HG03066 (cell line): ENCODE measurements around the gene HS3ST3A1.

Source experiments
- ATAC-seq: cut with Tn5 transposase; IDR thresholded peaks from one replicate; pipeline ENCODE4 v1.9.1; 2021; ENCODE audit warnings: low read depth; ENCODE audit not compliant: unreplicated experiment

Gene HS3ST3A1

GRCh38 chr17:13541032-13541480, 60.7 kb downstream of the HS3ST3A1 start:
- no peak for ATAC-seq

DNA sequence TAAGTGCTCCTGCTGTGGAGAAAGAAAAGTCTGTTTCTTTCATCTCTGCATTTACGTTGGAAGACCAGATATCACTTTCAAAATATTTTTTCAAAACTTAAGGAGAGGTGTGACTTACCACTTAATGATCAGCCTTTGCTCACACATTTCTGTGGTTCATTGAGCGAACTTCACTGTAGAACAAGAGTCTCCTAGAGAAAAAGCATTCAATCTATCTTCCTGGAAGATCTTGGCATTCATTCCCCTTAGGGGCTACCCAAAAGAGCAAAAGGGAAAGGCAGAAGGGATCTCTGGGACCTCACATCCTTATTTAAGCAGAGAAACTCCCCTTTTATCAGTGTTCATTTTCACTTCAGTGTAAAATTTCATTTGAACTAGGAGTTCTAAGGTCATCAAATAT, 61.2 kb downstream of the HS3ST3A1 start:
- ATAC-seq = no peak

- ATAC-seq = no peak
Measured at GRCh38 chr17:13539421-13539820, 62.3 kb downstream of the HS3ST3A1 start.

DNA sequence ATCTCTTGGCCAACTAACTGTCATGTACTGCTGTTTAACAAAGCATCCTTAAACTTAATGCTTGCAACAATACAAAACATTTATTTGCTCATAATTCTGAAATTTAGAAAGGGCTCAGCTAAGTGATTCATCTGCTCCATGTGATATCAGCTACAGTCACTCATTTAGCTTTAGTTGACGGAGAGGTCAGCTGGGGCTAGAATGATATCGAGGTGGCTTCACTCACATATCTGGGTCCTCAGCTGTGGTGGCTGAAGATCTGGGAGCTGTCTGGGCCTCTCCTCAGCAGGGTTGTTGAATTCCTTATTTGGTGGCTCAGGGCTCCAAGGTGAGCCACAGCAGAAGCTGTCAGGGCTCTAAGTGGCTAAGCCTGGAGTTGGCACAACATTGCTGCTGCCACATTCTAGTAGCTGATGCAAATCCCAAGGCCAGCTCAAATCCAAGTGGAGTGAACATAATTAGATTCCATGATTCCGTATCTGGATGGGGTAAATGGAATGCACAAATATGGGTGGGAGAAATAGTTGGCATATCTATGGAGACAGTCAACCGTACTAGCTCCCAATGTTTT, 62.8 kb downstream of the HS3ST3A1 start:
- ATAC-seq = no peak

DNA sequence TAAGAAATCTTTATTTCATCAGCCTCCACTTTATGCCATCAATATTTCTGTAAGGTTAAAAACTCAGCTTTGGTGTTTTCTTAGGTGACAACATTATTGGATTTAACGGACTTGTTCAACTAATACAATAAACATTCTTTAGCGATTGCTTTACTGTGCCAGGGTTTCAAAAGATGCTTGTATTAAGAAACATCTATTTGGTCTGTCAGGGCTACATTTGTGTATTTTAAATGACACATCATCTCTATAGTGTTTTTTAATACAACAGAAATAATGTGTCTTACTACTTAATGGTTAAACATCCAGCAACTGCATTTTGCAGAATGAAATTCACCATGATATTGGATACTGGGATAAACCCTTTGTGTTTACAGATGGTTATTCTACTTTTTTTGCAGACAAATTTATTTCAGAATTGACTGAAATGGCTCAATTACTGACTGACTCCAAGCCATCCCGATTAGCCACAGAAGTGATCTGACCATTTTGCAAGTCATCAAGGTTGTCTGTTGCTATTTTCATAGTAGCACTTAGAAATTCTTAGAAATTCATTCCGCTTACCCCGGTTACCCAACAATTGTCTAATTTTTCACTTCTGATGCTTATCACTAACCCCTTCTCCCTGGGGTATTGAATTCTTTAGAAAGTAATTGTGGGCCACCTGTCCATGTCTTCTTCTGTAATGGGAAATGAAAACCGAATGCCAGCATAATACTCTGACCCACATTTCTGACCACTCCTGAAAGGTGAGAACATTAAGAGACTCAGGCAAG, 63.7 kb downstream of the HS3ST3A1 start:
- ATAC-seq = no peak

DNA sequence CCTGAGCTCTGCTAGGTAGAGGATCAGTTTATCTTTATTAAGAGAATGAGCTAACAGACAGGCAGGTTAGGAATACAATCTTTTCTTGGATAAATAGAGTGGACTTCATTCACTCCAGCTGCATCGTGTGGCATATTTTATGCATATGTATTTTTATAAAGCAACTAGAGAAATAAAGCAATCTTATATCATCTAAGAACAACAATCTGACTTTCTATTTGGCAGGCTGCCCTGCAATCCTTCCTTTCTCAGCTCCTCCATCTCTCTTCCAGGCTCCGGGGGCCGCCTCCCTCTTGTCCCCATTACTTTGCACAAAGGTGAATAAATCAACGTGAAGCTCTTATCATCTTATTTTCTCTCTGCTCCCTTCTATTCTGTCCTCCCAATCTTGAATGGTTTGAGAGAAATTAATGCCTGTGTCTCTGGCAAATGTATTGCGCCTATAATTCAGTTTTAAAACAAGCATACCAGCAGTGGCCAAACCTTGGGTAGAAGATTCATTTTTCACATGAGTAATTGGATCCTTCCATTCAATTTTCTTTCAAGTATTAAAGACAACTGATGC, 64.5 kb downstream of the HS3ST3A1 start:
- ATAC-seq = no peak

GRCh38 chr17:13534946-13535345, 66.8 kb downstream of the HS3ST3A1 start:
- no peak for ATAC-seq

GRCh38 chr17:13531721-13532120, 70.0 kb downstream of the HS3ST3A1 start:
- no peak for ATAC-seq

- no peak for ATAC-seq
Measured at GRCh38 chr17:13525876-13526275, 75.9 kb downstream of the HS3ST3A1 start.

DNA sequence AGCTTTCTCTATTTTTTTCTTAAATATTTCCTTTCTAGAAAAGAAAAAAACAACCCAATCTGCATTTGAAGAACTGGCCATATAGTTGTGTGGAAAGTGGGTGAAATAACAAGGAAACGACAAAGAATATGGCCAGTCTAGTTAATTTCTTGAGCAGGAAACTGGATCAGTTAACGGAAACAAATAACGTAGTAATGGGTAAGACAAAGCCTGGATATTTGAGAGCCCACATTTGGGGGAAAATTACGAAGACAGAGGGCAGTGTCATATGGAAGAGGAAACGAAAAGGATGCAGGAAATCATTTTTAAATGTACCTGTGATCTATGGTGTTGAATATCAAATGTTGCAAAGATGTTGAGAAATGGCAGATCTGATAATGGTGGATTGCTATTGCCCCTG, 78.6 kb downstream of the HS3ST3A1 start:
- ATAC-seq = no peak

DNA sequence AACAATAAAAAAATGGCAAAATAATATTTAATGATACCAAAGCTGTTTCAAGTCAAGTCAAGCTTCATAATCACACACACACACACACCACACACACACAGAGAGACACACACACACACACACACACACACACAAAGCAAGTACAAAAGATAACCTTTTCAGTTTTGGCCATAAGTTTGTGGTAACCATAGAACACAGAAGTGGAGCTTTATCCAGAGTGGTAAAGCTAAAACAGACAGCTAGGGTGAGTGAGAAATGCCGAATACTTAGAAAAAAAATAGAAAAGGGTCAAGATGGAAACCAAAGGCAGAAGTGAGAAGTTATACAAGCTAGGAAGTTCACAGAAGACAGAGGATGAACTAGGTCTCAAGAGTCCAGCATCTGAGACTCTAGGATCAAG, 79.0 kb downstream of the HS3ST3A1 start:
- ATAC-seq = no peak

- no peak for ATAC-seq
Measured at GRCh38 chr17:13521784-13522183, 79.9 kb downstream of the HS3ST3A1 start.

- ATAC-seq = no peak
Measured at GRCh38 chr17:13520899-13521572, 80.7 kb downstream of the HS3ST3A1 start.

DNA sequence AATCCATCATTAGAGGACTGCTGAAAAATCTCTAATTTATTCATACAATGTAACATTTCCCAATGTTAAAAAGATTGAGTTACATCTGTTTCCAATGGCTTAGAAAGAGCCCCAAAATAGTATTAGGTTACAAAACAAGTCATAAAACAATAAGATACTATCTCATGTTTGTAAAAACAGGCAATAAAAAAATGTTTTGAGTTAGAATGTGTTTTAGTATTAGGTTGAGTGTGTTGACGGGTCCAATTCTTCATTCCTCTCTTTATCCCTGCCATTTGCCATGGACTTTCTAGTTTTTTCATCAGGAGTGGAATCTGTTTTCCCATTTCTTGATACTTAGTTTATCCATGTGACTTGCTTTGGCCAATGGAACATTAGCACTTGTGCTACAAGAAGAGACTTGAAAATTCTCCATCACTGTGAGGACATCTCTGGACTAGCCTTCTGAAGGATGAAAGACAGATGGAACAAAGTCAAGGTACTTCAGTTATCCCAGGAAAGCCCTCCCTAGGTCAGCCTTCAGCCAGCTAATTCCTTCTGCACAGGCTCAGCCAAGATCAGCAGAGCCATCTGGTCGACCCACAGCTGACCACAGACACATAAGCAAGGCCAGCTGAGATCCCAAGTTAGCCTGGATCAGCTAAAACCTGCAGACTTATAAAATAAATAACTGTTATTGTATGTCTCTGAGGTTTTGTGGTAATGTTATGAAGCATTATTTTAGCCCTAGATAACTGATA, 83.3 kb downstream of the HS3ST3A1 start:
- ATAC-seq = no peak

DNA sequence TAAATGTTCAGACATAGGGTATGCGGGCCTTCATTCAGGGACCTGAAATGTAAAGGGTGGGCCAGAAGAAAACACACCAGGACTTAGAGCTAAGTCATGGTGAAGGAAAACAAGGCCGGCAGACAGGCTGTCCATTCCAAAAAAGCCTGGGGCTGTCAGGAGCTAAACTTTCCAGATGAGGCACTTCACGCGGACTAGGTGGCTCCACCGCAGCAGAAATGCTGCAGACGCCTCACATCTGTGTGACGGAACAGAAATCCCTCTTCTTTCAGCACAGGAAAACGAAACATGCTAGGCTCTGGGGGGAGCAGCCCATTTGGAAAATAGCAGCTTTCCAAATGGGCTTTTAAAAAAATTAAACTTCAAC, 88.7 kb downstream of the HS3ST3A1 start:
- ATAC-seq = no peak

DNA sequence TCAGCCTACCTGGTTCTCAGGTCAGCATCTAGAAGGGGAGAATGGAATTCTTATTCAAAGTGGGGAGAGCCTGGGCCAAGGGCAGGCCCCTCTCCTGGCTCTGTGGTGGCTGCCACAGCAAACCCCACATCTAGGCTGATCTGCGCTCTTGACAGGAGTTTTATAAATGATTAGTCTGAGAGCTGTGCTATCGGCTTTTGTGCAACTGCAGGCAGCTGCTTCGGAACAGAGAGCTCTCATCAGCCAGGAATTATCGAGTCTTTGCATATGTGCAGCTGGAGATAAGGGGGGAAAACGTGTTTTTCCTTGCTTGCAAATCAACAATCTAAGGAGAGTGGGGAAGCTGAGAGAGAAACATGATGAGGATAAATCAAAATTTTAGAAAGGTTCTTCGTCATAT, 91.7 kb downstream of the HS3ST3A1 start:
- ATAC-seq = no peak

GRCh38 chr17:13509527-13509926, 92.2 kb downstream of the HS3ST3A1 start:
- no peak for ATAC-seq

- no peak for ATAC-seq
Measured at GRCh38 chr17:13508896-13509295, 92.8 kb downstream of the HS3ST3A1 start.

GRCh38 chr17:13503526-13503925, 98.2 kb downstream of the HS3ST3A1 start:
- no peak for ATAC-seq

GRCh38 chr17:13502263-13502662, 99.5 kb downstream of the HS3ST3A1 start:
- no peak for ATAC-seq

GRCh38 chr17:13500947-13501346, 100.8 kb downstream of the HS3ST3A1 start:
- ATAC-seq = no peak
